HEK293T (cell line): ENCODE measurements around the gene POLK.

ENCODE experiments used
- CTCF ChIA-PET: fragments of 350-600 bp; formaldehyde crosslinking; extraction: SDS; loops from one replicate; lab custom pipeline; 2021; ENCODE audit warnings: antibody characterized with exemption, inconsistent platforms; lab: Yijun Ruan, JAX
- POLR2A ChIA-PET: fragments of 350-600 bp; formaldehyde crosslinking; extraction: SDS; loops from one replicate; lab custom pipeline; 2020; ENCODE audit warnings: antibody characterized with exemption, inconsistent platforms; lab: Yijun Ruan, JAX
- DNase-seq: peaks from one replicate; pipeline ENCODE4 v3.0.0; 2012; ENCODE audit warnings: mixed read lengths; ENCODE audit errors: extremely low spot score
- ARNT ChIP-seq: fragments of 450-650 bp; IDR thresholded peaks from 2 replicates; pipeline ENCODE4 v1.6.1; 2017; ENCODE audit warnings: mild to moderate bottlenecking
- BHLHE40 ChIP-seq: fragments of 450-650 bp; IDR thresholded peaks from 2 replicates; pipeline ENCODE4 v1.6.1; 2016; ENCODE audit warnings: mild to moderate bottlenecking, moderate library complexity, borderline replicate concordance
- CTBP1 ChIP-seq: fragments of 450-650 bp; IDR thresholded peaks from 2 replicates; pipeline ENCODE4 v1.6.1; 2016; ENCODE audit warnings: borderline replicate concordance
- ELF4 ChIP-seq: fragments of 450-650 bp; IDR thresholded peaks from 2 replicates; pipeline ENCODE4 v1.6.1; 2017; ENCODE audit warnings: antibody characterized with exemption
- FOXA1 ChIP-seq: fragments of 450-650 bp; IDR thresholded peaks from 2 replicates; pipeline ENCODE4 v1.6.1; 2016; ENCODE audit warnings: mild to moderate bottlenecking
- FOXK2 ChIP-seq: fragments of 450-650 bp; IDR thresholded peaks from 2 replicates; pipeline ENCODE4 v1.6.1; 2016; ENCODE audit warnings: mild to moderate bottlenecking
- FOXM1 ChIP-seq: fragments of 450-650 bp; IDR thresholded peaks from 2 replicates; pipeline ENCODE4 v1.6.1; 2017; ENCODE audit warnings: mild to moderate bottlenecking, borderline replicate concordance
- HDGF ChIP-seq: fragments of 450-650 bp; IDR thresholded peaks from 2 replicates; pipeline ENCODE4 v1.6.1; 2017; ENCODE audit warnings: antibody characterized with exemption, borderline replicate concordance
- L3MBTL2 ChIP-seq: fragments of 450-650 bp; conservative IDR thresholded peaks from 2 replicates; pipeline ENCODE4 v1.6.1; 2016; ENCODE audit warnings: mild to moderate bottlenecking
- LEF1 ChIP-seq: fragments of 450-650 bp; IDR thresholded peaks from 2 replicates; pipeline ENCODE4 v1.6.1; 2017; ENCODE audit warnings: mild to moderate bottlenecking, borderline replicate concordance
- NFRKB ChIP-seq: fragments of 450-650 bp; IDR thresholded peaks from 2 replicates; pipeline ENCODE4 v1.6.1; 2016; ENCODE audit warnings: mild to moderate bottlenecking, moderate library complexity
- SP1 ChIP-seq: fragments of 450-650 bp; IDR thresholded peaks from 2 replicates; pipeline ENCODE4 v1.6.1; 2017
- SUZ12 ChIP-seq: fragments of 450-650 bp; IDR thresholded peaks from 2 replicates; pipeline ENCODE4 v1.6.1; 2016; ENCODE audit warnings: mild to moderate bottlenecking
- TARDBP ChIP-seq: fragments of 450-650 bp; IDR thresholded peaks from 2 replicates; pipeline ENCODE4 v1.6.1; 2016
- ZNF384 ChIP-seq: fragments of 450-650 bp; IDR thresholded peaks from 2 replicates; pipeline ENCODE4 v1.6.1; 2016
- TF ChIP-seq, protein P1 (sequence below): fragments of 450-650 bp; IDR thresholded peaks from 2 replicates; pipeline ENCODE4 v1.6.1; 2016

The POLK gene

DNA sequence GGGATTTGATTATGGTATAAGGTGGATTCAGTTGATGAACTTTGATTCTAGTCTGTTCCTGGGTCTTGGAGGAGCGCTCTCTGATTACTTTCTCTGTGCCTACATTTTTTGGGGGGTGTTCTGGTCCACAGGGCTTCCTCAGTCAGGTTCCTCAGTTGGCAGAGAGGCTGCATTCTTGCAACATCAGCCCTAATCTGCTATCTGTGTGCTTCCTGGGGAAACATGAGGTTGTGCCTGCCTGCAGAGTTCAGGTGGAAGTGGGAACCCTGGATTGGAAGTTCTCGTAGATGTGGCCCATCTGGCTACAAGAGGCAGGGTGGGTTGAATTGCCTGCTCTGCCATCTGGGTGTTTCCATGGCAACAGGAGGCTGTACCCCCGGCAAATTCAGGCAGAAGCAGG lies 24.5 kb downstream of the POLK start:
- TF ChIP-seq, protein P1, sequence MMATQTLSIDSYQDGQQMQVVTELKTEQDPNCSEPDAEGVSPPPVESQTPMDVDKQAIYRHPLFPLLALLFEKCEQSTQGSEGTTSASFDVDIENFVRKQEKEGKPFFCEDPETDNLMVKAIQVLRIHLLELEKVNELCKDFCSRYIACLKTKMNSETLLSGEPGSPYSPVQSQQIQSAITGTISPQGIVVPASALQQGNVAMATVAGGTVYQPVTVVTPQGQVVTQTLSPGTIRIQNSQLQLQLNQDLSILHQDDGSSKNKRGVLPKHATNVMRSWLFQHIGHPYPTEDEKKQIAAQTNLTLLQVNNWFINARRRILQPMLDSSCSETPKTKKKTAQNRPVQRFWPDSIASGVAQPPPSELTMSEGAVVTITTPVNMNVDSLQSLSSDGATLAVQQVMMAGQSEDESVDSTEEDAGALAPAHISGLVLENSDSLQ, result no peak
- TF ChIP-seq FOXA1 (no peak), SP1 (no peak), SUZ12 (no peak), FOXK2 (no peak)
- CTCF ChIA-PET, result no interaction called here
- no peak for DNase-seq
- POLR2A ChIA-PET, result no interaction called here

- TF ChIP-seq NFRKB, result no peak
- TF ChIP-seq ELF4, result no peak
- TF ChIP-seq L3MBTL2, result no peak
- TF ChIP-seq, protein P1, result no peak
- TF ChIP-seq SUZ12, result no peak
- no peak for TF ChIP-seq LEF1
- TF ChIP-seq FOXM1, result no peak
- no peak for TF ChIP-seq ARNT
- TF ChIP-seq HDGF, result no peak
- no peak for TF ChIP-seq ZNF384
- no peak for TF ChIP-seq CTBP1
- no peak for TF ChIP-seq SP1
- TF ChIP-seq BHLHE40, result no peak
- TF ChIP-seq TARDBP, result no peak
- TF ChIP-seq FOXK2, result no peak
- no peak for TF ChIP-seq FOXA1
- DNase-seq, result peak; percentile 8
- ChIA-PET CTCF (interaction anchor here (0.6 kb wide), 1 partner anchor 9 kb away, joined by 4 read pairs; no protein-coding TSS in a partner anchor), POLR2A (no interaction called here)
Measured at GRCh38 chr5:75536694-75537360, 25.1 kb downstream of the POLK start.

DNA sequence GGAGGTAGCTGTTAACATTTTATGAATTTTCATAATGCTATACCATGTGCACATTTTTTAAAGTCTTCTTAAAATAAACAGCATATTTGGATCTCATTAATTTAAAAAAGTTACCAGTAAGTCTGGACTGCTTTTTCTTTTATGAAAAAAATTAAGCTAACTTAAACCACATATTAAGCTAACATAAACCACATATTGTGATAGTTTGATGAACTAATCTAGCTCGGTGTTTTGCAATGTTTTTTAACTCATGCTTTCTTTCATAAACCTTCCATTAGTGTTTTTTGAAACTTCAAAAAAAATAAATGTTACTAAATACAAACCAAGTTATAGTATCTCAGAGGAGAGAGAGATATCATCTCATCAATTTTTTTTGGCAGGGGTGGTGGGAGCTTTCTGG lies 26.5 kb downstream of the POLK start:
- POLR2A ChIA-PET, result no interaction called here
- no peak for DNase-seq
- CTCF ChIA-PET, result no interaction called here
- no peak for TF ChIP-seq LEF1

DNA sequence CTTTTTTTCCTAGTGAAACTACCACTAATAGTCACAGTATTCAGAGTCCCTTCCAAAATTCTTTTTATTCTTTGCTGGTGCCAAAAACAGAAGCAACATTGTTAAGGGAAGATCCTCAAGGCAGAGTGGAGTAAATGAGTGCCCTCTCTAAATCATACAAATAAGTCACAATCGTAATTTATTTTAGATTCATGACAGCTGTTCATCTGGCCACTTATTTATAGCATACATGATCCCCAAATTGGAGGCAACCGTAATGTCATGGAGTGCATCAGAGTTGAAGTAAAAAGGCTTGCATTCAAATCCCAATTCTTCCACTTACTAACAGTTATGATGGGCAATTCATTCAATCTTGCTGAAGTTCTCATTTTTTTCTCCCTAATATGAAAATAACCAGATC lies 33.4 kb downstream of the POLK start:
- no peak for DNase-seq
- TF ChIP-seq, protein P1, result no peak
- POLR2A ChIA-PET, result no interaction called here
- CTCF ChIA-PET, result no interaction called here

GRCh38 chr5:75546830-75547229 lies 35.1 kb downstream of the POLK start:
- DNase-seq, result no peak
- POLR2A ChIA-PET, result no interaction called here
- TF ChIP-seq ZNF384, result no peak
- TF ChIP-seq ARNT, result no peak
- TF ChIP-seq ELF4, result no peak
- TF ChIP-seq LEF1, result no peak
- TF ChIP-seq SP1, result no peak
- TF ChIP-seq, protein P1, result no peak
- TF ChIP-seq BHLHE40, result no peak
- TF ChIP-seq TARDBP, result no peak
- TF ChIP-seq FOXK2, result no peak
- TF ChIP-seq FOXM1, result no peak
- TF ChIP-seq HDGF, result no peak
- no peak for TF ChIP-seq NFRKB
- TF ChIP-seq FOXA1, result no peak
- CTCF ChIA-PET, result no interaction called here

DNA sequence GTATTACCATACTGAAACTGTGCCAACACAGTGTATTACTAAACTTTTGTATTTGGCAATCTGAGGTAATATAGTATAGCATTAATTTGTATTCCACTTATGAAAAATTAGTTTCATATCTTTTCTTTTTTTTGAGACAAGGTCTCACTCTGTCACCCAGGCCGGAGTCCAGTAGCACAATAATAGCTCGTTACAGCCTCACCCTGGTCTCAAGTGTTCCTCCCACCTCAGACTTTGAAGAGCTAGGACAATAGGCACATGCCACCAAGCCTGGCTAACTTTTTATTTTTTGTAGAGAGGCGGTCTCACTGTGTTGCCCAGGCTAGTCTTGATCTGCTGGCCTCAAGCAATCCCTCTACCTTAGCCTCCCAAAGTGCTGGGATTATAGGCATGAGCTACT lies 36.1 kb downstream of the POLK start:
- TF ChIP-seq, protein P1, result no peak
- TF ChIP-seq FOXA1 (no peak), FOXM1 (no peak)
- CTCF ChIA-PET, result no interaction called here
- POLR2A ChIA-PET, result no interaction called here
- no peak for DNase-seq

GRCh38 chr5:75550597-75550996 lies 38.9 kb downstream of the POLK start:
- ChIA-PET CTCF (no interaction called here), POLR2A (no interaction called here)
- TF ChIP-seq ARNT, result no peak
- no peak for TF ChIP-seq FOXM1
- no peak for DNase-seq
